GM19324 (cell line): ENCODE measurements around the gene KBTBD8.
A peak's percentile ranks its signal among the peaks of the same experiment; 100 is the strongest.

ENCODE experiments used
- ATAC-seq: cut with Tn5 transposase; IDR thresholded peaks from one replicate; pipeline ENCODE4 v1.9.1; 2021; ENCODE audit warnings: mild to moderate bottlenecking, moderate library complexity; ENCODE audit not compliant: unreplicated experiment, low FRiP score

The KBTBD8 gene

GRCh38 chr3:66997560-66998112, 471 bp upstream of the KBTBD8 start:
- ATAC-seq: no peak

GRCh38 chr3:66998904-66999235, 763 bp downstream of the KBTBD8 start:
- no peak for ATAC-seq

- peak; percentile 31 for ATAC-seq
Measured at GRCh38 chr3:67000009-67000408, 1.9 kb downstream of the KBTBD8 start.

GRCh38 chr3:67001086-67001861, 3.2 kb downstream of the KBTBD8 start:
- no peak for ATAC-seq

GRCh38 chr3:67005974-67006373, 7.9 kb downstream of the KBTBD8 start:
- no peak for ATAC-seq

- ATAC-seq: no peak
Measured at GRCh38 chr3:67006460-67006859, 8.4 kb downstream of the KBTBD8 start.

GRCh38 chr3:67008388-67008787, 10.3 kb downstream of the KBTBD8 start:
- no peak for ATAC-seq

- no peak for ATAC-seq
Measured at GRCh38 chr3:67009716-67010115, 11.6 kb downstream of the KBTBD8 start.

GRCh38 chr3:67011414-67012131, 13.5 kb downstream of the KBTBD8 start:
- ATAC-seq: no peak

- no peak for ATAC-seq
Measured at GRCh38 chr3:67012564-67012963, 14.5 kb downstream of the KBTBD8 start.

GRCh38 chr3:67015702-67016484, 17.8 kb downstream of the KBTBD8 start:
- ATAC-seq: no peak

GRCh38 chr3:67016522-67017080, 18.5 kb downstream of the KBTBD8 start:
- ATAC-seq: peak; percentile 56

GRCh38 chr3:67017211-67017610, 19.1 kb downstream of the KBTBD8 start:
- peak; percentile 11 for ATAC-seq

GRCh38 chr3:67018105-67018788, 20.1 kb downstream of the KBTBD8 start:
- peak; percentile 44 for ATAC-seq

GRCh38 chr3:67018789-67019526, 20.9 kb downstream of the KBTBD8 start:
- ATAC-seq: peak; percentile 34

GRCh38 chr3:67028001-67028784, 30.1 kb downstream of the KBTBD8 start:
- no peak for ATAC-seq

- peak; percentile 73 for ATAC-seq
Measured at GRCh38 chr3:67030785-67031740, 33.0 kb downstream of the KBTBD8 start.

GRCh38 chr3:67031986-67032385, 33.9 kb downstream of the KBTBD8 start:
- ATAC-seq: no peak
